K562 (cell line): ENCODE results near the gene MLLT11. TPM values are rescaled to one million over a fixed set of nuclear protein-coding genes. Genes with fewer than 3 reads are reported as not detected.
A peak's percentile ranks its signal among the peaks of the same experiment; 100 is the strongest.

Experiments
- BMI1 ChIP-seq: fragments of 150-350 bp; IDR thresholded peaks from 2 replicates; pipeline ENCODE4 v1.6.1; 2014; ENCODE audit warnings: low read length
- CBX1 ChIP-seq: sonication (generic); IDR thresholded peaks from 2 replicates; pipeline ENCODE4 v1.6.1; 2016; ENCODE audit warnings: antibody characterized with exemption, low read depth, mild to moderate bottlenecking
- FOXJ2 ChIP-seq: fragments of 200-800 bp; sonication (Bioruptor generic); IDR thresholded peaks from 2 replicates; pipeline ENCODE4 v1.6.1; 2016; ENCODE audit warnings: missing genetic modification characterization, missing compliant biosample characterization
- GTF2F1 ChIP-seq: IDR thresholded peaks from 2 replicates; pipeline ENCODE4 v1.6.1; 2011; ENCODE audit warnings: low read depth, low read length, improper control_type of control experiment
- HDAC6 ChIP-seq: IDR thresholded peaks from 2 replicates; pipeline ENCODE4 v1.6.1; 2012; ENCODE audit warnings: low read depth, mild to moderate bottlenecking, control low read depth, inconsistent platforms, low read length, moderate library complexity
- HNRNPL ChIP-seq: fragments of 200-400 bp; formaldehyde crosslinking; IDR thresholded peaks from 2 replicates; pipeline ENCODE4 v1.6.1; 2017; ENCODE audit warnings: low read depth, mild to moderate bottlenecking, low read length
- NFE2 ChIP-seq: IDR thresholded peaks from 2 replicates; pipeline ENCODE4 v1.6.1; 2014; ENCODE audit warnings: antibody characterized with exemption, low read depth
- NR2C2 ChIP-seq, 2 experiments: fragments of 200-800 bp in 1 of 2; sonication (Bioruptor generic) in 1 of 2; sonication (generic) in 1 of 2; formaldehyde crosslinking in 1 of 2; IDR thresholded peaks; 2 replicates each; pipeline versions ENCODE4 v1.6.1 to v1.8.0; 2016 to 2022; ENCODE audit warnings: mild to moderate bottlenecking in 1 of 2, missing compliant biosample characterization in 1 of 2, missing genetic modification characterization in 1 of 2, missing genetic modification reagents in 1 of 2
- PCBP2 ChIP-seq: fragments of 200-400 bp; formaldehyde crosslinking; IDR thresholded peaks from 2 replicates; pipeline ENCODE4 v1.6.1; 2018; ENCODE audit warnings: low read length, low read depth, mild to moderate bottlenecking, moderate library complexity; ENCODE audit not compliant: poor library complexity, severe bottlenecking
- POLR2B ChIP-seq: fragments of 450-650 bp; IDR thresholded peaks from 2 replicates; pipeline ENCODE4 v1.6.1; 2018; ENCODE audit warnings: low read depth; ENCODE audit not compliant: partially characterized antibody
- POLR2H ChIP-seq: IDR thresholded peaks from 2 replicates; pipeline ENCODE4 v1.6.1; 2016; ENCODE audit warnings: missing genetic modification characterization, low read depth, mild to moderate bottlenecking, control low read depth, missing compliant biosample characterization, moderate library complexity
- SAP30 ChIP-seq: fragments of 200-600 bp; sonication (generic); IDR thresholded peaks from 2 replicates; pipeline ENCODE4 v1.6.1; 2012; ENCODE audit warnings: borderline replicate concordance, low read depth, mild to moderate bottlenecking, moderate library complexity, low read length, control low read depth, inconsistent platforms; ENCODE audit not compliant: insufficient read depth, poor library complexity, severe bottlenecking
- SNRNP70 ChIP-seq: fragments of 200-400 bp; formaldehyde crosslinking; optimal IDR thresholded peaks from 2 replicates; pipeline ENCODE3; 2017; ENCODE audit warnings: low read depth, low read length
- SRSF3 ChIP-seq: fragments of 200-400 bp; formaldehyde crosslinking; IDR thresholded peaks from 2 replicates; pipeline ENCODE4 v1.6.1; 2016; ENCODE audit warnings: mild to moderate bottlenecking, low read length, moderate library complexity; ENCODE audit not compliant: insufficient read depth
- TAF1 ChIP-seq: IDR thresholded peaks from 2 replicates; pipeline ENCODE4 v1.6.1; 2011; ENCODE audit warnings: mild to moderate bottlenecking, low read length, moderate library complexity; ENCODE audit not compliant: insufficient read depth, control insufficient read depth, severe bottlenecking; ENCODE audit errors: extremely low read depth
- ZNF217 ChIP-seq: sonication (generic); formaldehyde crosslinking; IDR thresholded peaks from 2 replicates; pipeline ENCODE4 v1.8.0; 2022; ENCODE audit warnings: mild to moderate bottlenecking, missing genetic modification reagents
- ZNF57 ChIP-seq: fragments of 450-650 bp; formaldehyde crosslinking; IDR thresholded peaks from 2 replicates; pipeline ENCODE4 v1.4.0; 2020; ENCODE audit warnings: mild to moderate bottlenecking, moderate library complexity
- ZNF584 ChIP-seq: fragments of 200-800 bp; sonication (Bioruptor generic); IDR thresholded peaks from 2 replicates; pipeline ENCODE4 v1.6.1; 2016; ENCODE audit warnings: low read depth, mild to moderate bottlenecking, missing genetic modification characterization, missing compliant biosample characterization
- ZNF644 ChIP-seq: fragments of 200-800 bp; sonication (Bioruptor generic); IDR thresholded peaks from 2 replicates; pipeline ENCODE4 v1.6.1; 2016; ENCODE audit warnings: low read depth, missing genetic modification characterization, missing compliant biosample characterization
- ZNF695 ChIP-seq: fragments of 450-650 bp; formaldehyde crosslinking; IDR thresholded peaks from 2 replicates; pipeline ENCODE4 v1.4.0; 2020; ENCODE audit warnings: mild to moderate bottlenecking, moderate library complexity
- ZNF75A ChIP-seq: fragments of 450-650 bp; formaldehyde crosslinking; IDR thresholded peaks from 2 replicates; pipeline ENCODE4 v1.4.0; 2020; ENCODE audit warnings: mild to moderate bottlenecking
- ZNF79 ChIP-seq: fragments of 250-450 bp; sonication (Bioruptor Pico); IDR thresholded peaks from 2 replicates; pipeline ENCODE4 v1.4.0; 2020; ENCODE audit warnings: low read depth, mild to moderate bottlenecking, moderate library complexity
- polyA plus RNA-seq, 8 experiments: library from polyadenylated mRNA; depleted of rRNA in 4 of 8; stranded (reverse) in 5 of 8; unstranded in 3 of 8; fragments of >200 nt; fragmentation: Nextera tagmentation in 2 of 8; fragmentation: Illumina TruSeq in 1 of 8; extraction: Ambion mirVana in 2 of 8; extraction: Trizol in 1 of 8; gene quantifications; 2 replicates each; pipeline versions ENCODE4 v1.2.1 to v1.2.3, GENCODE V29; 2011 to 2014; ENCODE audit warnings: inconsistent platforms in 1 of 8, missing spikeins in 1 of 8
- total RNA-seq, 7 experiments: library from RNA; depleted of rRNA in 6 of 7; stranded (reverse); fragments of >200 nt in 6 of 7; fragmentation: Illumina TruSeq in 2 of 7; extraction: Trizol in 2 of 7; gene quantifications; 2 replicates each; pipeline versions ENCODE4 v1.2.1 to v1.2.3, GENCODE V29; 2011 to 2021; ENCODE audit warnings: low replicate concordance in 1 of 7
- TF ChIP-seq, protein P1 (sequence below), 3 experiments: fragments of 200-800 bp in 1 of 3; fragments of 250-450 bp in 1 of 3; fragments of 450-650 bp in 1 of 3; sonication (Bioruptor Pico) in 1 of 3; sonication (Bioruptor generic) in 1 of 3; formaldehyde crosslinking in 1 of 3; IDR thresholded peaks; 2 replicates each; pipeline versions ENCODE4 v1.6.1 to v1.8.0; 2016 to 2022; ENCODE audit warnings: mild to moderate bottlenecking in 2 of 3, missing genetic modification characterization in 2 of 3, missing compliant biosample characterization in 1 of 3, moderate library complexity in 1 of 3
- TF ChIP-seq, protein P2 (sequence below): fragments of 450-650 bp; IDR thresholded peaks from 2 replicates; pipeline ENCODE4 v1.6.1; 2018; ENCODE audit warnings: mild to moderate bottlenecking, low read depth; ENCODE audit not compliant: partially characterized antibody

MLLT11 gene
- total and polyA plus RNA-seq, 9 of the 15 experiments (the other 6 are each of a cell fraction or from before 2014, with no cell fraction given): 12.1 to 91.0 (median 22.0) TPM

DNA sequence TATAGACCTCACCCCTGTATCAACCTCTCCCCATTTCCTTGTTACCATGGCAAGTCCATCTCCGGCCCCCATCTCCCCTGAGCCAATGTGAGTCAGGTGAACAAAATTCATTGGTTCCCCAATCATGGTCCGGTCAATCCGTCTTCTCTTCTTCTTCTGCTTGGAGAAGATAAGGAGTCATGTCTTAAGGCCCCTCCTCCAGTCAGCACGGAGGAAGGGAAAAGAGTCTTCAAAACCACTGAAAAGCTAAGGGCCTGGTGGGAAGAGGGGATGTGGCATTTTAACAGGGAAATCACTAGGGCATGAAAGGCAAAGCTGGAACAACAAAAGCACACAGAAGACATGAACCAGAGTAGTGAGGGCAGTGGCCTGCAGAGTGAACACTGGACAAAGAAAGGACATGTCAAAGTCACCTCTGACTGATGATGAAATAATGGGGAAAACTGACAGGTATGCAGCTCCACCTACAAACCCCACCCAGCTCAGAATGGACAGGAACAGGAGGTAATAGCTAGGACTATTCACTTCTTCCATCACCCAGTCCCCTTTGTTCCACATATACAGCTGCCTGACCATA lies 5.1 kb upstream of the MLLT11 start (continued):
- TF ChIP-seq, protein P1, sequence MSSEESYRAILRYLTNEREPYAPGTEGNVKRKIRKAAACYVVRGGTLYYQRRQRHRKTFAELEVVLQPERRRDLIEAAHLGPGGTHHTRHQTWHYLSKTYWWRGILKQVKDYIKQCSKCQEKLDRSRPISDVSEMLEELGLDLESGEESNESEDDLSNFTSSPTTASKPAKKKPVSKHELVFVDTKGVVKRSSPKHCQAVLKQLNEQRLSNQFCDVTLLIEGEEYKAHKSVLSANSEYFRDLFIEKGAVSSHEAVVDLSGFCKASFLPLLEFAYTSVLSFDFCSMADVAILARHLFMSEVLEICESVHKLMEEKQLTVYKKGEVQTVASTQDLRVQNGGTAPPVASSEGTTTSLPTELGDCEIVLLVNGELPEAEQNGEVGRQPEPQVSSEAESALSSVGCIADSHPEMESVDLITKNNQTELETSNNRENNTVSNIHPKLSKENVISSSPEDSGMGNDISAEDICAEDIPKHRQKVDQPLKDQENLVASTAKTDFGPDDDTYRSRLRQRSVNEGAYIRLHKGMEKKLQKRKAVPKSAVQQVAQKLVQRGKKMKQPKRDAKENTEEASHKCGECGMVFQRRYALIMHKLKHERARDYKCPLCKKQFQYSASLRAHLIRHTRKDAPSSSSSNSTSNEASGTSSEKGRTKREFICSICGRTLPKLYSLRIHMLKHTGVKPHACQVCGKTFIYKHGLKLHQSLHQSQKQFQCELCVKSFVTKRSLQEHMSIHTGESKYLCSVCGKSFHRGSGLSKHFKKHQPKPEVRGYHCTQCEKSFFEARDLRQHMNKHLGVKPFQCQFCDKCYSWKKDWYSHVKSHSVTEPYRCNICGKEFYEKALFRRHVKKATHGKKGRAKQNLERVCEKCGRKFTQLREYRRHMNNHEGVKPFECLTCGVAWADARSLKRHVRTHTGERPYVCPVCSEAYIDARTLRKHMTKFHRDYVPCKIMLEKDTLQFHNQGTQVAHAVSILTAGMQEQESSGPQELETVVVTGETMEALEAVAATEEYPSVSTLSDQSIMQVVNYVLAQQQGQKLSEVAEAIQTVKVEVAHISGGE (CRISPR knock-in tag; IDR thresholded peaks at IDR 0.05): 0 out of 6 replicates have a peak, but pooled peaks of 1 of the 3 experiments have one; percentile 28
- TF ChIP-seq SRSF3: no peak
- no peak for TF ChIP-seq ZNF75A (CRISPR knock-in tag)
- peak; percentile 36 for TF ChIP-seq POLR2B
- TF ChIP-seq PCBP2: no peak
- TF ChIP-seq HDAC6: no peak
- no peak; the same call in 1 of the 2 replicates for TF ChIP-seq ZNF644 (tag)
- no peak for TF ChIP-seq HNRNPL
- no peak for TF ChIP-seq ZNF79
- TF ChIP-seq SAP30: no peak
- no peak for TF ChIP-seq ZNF57 (CRISPR knock-in tag)
- no peak for TF ChIP-seq BMI1
- TF ChIP-seq CBX1: no peak
- no peak for TF ChIP-seq SNRNP70
- no peak for TF ChIP-seq FOXJ2 (tag)
- no peak for TF ChIP-seq TAF1
- TF ChIP-seq NFE2: no peak
- TF ChIP-seq ZNF695: no peak
- TF ChIP-seq ZNF217: no peak
- TF ChIP-seq NR2C2 (CRISPR knock-in tag; IDR thresholded peaks at IDR 0.05): no peak
- peak; percentile 46; the same call in 1 of the 2 replicates for TF ChIP-seq NR2C2 (tag; IDR thresholded peaks at IDR 0.05)
- peak; percentile 48 for TF ChIP-seq POLR2H (tag)
- TF ChIP-seq, protein P2, sequence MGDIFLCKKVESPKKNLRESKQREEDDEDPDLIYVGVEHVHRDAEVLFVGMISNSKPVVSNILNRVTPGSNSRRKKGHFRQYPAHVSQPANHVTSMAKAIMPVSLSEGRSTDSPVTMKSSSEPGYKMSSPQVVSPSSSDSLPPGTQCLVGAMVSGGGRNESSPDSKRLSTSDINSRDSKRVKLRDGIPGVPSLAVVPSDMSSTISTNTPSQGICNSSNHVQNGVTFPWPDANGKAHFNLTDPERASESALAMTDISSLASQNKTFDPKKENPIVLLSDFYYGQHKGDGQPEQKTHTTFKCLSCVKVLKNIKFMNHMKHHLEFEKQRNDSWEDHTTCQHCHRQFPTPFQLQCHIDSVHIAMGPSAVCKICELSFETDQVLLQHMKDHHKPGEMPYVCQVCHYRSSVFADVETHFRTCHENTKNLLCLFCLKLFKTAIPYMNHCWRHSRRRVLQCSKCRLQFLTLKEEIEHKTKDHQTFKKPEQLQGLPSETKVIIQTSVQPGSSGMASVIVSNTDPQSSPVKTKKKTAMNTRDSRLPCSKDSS: no peak
- no peak for TF ChIP-seq ZNF584 (CRISPR knock-in tag)
- no peak for TF ChIP-seq GTF2F1
